Esophagus squamous epithelium (tissue), 4 donors: ENCODE data around the gene ELF2.

Experiments used
- CTCF ChIP-seq, 6 experiments: fragments of 450-650 bp in 4 of 6; fragments of 200-600 bp in 2 of 6; sonication (generic) in 2 of 6; IDR thresholded peaks; one replicate each; pipeline ENCODE4 v1.5.1; 2016 to 2019; ENCODE audit warnings: antibody characterized with exemption in 6 of 6, mild to moderate bottlenecking in 4 of 6, moderate library complexity in 4 of 6
- POLR2A ChIP-seq, 4 donors: fragments of 450-650 bp; IDR thresholded peaks; one replicate each; pipeline ENCODE4 v1.6.1; 2017; ENCODE audit warnings: antibody characterized with exemption in 4 of 4, mild to moderate bottlenecking in 4 of 4, moderate library complexity in 3 of 4

GRCh38 chr4:139153411-139154133 lies 23.4 kb downstream of the ELF2 start:
- TF ChIP-seq POLR2A (IDR thresholded peaks at IDR 0.05) (no peak), CTCF (IDR thresholded peaks at IDR 0.05) (no peak)
